HFF-Myc (cell line): ENCODE measurements around the gene LNX1.

Source experiments
- DNase-seq: peaks from one replicate; pipeline ENCODE4 v3.0.0-alpha.2; 2011; ENCODE audit warnings: low read depth; ENCODE audit errors: extremely low read depth
- H3K4me3 ChIP-seq: replicated peaks from 2 replicates; pipeline ENCODE4 v1.5.1; 2011; ENCODE audit warnings: low read depth, mild to moderate bottlenecking, control low read depth, low read length
- TF ChIP-seq, protein P1 (sequence below): IDR thresholded peaks from 2 replicates; pipeline ENCODE4 v1.5.1; 2012; ENCODE audit warnings: mild to moderate bottlenecking, low read depth, low read length, control low read depth; ENCODE audit errors: missing control alignments

LNX1 gene

DNA sequence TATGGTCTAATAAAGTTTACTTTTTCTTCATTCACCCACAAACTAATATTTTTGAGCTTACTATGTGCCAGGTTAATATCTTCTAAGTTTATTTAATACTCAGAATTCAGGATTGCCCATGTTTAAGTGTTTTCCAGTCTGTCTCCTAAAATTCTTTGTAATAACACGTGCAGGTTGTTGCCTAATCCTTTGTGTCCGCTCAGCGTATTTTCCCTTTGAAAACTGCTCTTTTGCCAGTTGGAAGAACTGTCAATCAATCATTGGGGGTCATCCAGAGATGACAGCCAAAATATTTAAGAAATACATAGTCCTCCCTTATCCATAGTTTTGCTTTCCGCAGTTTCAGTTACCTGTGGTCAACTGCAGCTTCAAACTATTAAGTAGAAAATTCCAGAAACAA lies 63.4 kb downstream of the LNX1 start:
- TF ChIP-seq, protein P1, sequence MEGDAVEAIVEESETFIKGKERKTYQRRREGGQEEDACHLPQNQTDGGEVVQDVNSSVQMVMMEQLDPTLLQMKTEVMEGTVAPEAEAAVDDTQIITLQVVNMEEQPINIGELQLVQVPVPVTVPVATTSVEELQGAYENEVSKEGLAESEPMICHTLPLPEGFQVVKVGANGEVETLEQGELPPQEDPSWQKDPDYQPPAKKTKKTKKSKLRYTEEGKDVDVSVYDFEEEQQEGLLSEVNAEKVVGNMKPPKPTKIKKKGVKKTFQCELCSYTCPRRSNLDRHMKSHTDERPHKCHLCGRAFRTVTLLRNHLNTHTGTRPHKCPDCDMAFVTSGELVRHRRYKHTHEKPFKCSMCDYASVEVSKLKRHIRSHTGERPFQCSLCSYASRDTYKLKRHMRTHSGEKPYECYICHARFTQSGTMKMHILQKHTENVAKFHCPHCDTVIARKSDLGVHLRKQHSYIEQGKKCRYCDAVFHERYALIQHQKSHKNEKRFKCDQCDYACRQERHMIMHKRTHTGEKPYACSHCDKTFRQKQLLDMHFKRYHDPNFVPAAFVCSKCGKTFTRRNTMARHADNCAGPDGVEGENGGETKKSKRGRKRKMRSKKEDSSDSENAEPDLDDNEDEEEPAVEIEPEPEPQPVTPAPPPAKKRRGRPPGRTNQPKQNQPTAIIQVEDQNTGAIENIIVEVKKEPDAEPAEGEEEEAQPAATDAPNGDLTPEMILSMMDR: no peak
- H3K4me3 ChIP-seq: no peak overlapping the region
- no peak for DNase-seq

DNA sequence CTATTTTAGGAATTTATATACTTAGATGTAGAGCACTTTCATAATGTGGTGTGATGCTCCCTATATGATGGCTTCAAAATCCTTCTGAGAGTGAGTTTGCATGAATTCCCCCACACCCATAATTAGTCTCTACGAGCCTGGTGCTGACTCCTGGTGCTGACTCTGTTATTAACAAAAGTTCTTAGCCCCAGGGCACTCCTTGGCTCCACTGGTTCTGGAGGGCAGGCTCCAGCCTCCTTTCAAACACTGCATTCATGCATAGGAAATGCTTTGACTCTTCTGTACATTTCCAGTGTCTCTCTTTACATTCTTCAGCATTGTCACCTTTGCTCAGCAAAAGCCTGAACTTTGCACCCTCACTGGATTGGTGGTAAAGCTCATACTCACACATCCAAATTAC lies 64.0 kb downstream of the LNX1 start:
- TF ChIP-seq, protein P1: no peak
- no peak overlapping the region for H3K4me3 ChIP-seq
- no peak for DNase-seq

DNA sequence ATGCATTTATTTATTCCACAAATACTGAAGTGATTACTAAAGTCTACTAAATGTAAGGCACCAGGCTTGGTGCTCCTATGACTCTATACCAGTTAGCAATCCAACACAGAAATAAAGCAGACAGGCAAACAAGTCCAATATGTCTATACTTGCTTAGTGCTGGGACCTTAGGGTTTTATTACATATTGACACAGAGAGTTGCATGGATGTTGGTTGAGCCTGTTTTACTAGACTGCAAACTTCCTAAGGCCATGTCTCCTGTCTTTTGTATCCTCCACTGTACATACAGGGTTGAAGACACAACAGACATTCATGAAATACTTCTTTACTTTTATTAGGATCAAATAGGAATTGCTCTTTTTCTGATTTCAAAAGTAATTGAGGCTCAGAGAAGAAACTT lies 69.0 kb downstream of the LNX1 start:
- H3K4me3 ChIP-seq: no peak overlapping the region
- TF ChIP-seq, protein P1: no peak
- DNase-seq: no peak

DNA sequence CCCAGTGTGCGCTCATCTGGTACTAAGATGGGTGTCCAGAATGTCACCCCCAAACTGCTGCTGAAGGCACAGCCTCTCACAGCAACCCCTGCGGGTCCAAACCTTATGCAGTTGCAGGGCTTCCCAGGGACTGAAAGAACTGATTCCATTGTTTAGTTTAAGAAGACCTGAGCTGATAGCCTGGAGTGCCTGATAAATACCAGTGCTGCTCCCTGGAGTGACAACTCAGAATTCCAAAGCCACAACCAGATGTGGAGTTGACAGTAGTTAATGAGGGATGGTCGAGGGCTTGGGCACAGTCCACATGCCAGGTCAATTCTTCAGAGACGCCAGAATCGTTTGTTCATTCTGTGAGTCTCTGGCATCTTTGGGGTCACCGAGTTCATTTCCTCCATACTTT lies 71.2 kb downstream of the LNX1 start:
- TF ChIP-seq, protein P1: no peak

DNA sequence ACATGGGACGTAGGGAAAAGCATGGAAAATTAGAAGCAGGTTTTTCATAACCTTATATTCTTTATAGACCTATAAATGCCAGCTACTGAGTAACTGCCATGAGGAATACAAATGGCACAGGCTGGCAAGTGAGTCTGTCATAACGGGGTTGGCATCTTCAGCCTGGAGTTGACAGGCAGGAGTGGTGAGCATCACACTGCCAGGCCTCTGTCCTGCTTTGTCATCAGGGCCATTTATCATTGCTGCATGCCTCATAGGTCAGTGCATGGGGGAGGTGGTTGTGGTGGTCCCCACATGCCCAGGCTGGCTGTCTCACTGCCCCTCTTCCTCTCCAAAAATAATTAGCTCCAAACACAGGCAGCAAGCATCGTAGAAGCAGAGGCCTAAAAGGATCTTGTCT lies 72.5 kb downstream of the LNX1 start:
- no peak for DNase-seq
- H3K4me3 ChIP-seq: no peak overlapping the region
- TF ChIP-seq, protein P1: no peak

More for the DNA sequence above, 71.2 kb downstream of the LNX1 start:
- no peak overlapping the region for H3K4me3 ChIP-seq
- no peak for DNase-seq

DNA sequence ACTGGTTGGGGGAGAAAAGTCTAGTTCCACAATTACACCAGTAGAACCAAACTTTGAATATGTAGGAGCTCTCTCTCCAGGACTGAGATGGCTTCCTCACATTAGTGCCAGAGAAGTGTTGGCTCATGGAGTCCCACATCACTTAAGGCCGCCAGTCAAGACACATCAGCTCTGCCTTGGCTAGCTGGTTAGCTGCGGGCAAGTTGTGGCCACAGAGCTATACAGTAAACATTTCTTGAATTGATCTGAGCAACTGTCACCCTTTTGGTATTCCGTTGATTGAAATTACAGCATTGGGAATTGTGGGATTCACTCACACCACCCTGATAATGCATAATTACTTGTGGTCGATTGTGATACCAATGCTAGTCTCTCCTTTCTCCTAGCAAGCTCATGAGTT lies 76.2 kb downstream of the LNX1 start:
- DNase-seq: no peak
- TF ChIP-seq, protein P1: no peak
- H3K4me3 ChIP-seq: no peak overlapping the region

DNA sequence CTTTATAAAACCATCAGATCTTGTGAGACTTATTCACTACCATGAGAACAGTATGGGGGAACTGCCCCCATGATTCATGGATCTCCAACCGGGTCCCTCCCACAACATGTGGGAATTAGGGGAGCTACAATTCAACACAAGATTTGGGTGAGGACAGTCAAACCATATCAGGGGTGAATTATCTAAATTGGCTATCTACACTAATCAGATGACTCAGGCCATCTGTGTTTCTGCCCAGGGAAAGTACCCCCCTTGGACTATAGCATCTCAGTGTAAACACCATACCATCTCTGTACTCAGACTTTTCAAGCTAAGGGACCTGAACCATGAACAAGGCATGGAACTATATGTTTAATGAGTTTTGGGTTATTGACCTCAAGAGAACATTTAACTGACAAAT lies 76.8 kb downstream of the LNX1 start:
- TF ChIP-seq, protein P1: no peak
- H3K4me3 ChIP-seq: no peak overlapping the region
- no peak for DNase-seq
